HepG2 (cell line): Measurements from ENCODE around the gene EPHX1. TPM values are rescaled to one million over a fixed set of nuclear protein-coding genes. Genes with fewer than 3 reads are reported as not detected.

ENCODE experiments used
- ARID3A ChIP-seq: IDR thresholded peaks from 2 replicates; pipeline ENCODE4 v1.6.1; 2012; ENCODE audit warnings: low read depth, low read length, improper control_type of control experiment
- FOXO1 ChIP-seq: sonication (generic); formaldehyde crosslinking; IDR thresholded peaks from 2 replicates; pipeline ENCODE4 v1.4.0; 2020; ENCODE audit warnings: missing genetic modification reagents
- KLF11 ChIP-seq: IDR thresholded peaks from 2 replicates; pipeline ENCODE4 v1.6.1; 2016; ENCODE audit warnings: missing compliant biosample characterization
- NCOR1 ChIP-seq: fragments of 200-600 bp; sonication (generic); IDR thresholded peaks from 2 replicates; pipeline ENCODE4 v1.7.0; 2017; ENCODE audit warnings: antibody characterized with exemption, low read length, borderline replicate concordance
- SOX6 ChIP-seq, 2 experiments: fragments of 450-650 bp in 1 of 2; sonication (generic) in 1 of 2; formaldehyde crosslinking in 1 of 2; IDR thresholded peaks; 2 replicates each; pipeline versions ENCODE4 v1.4.0 to v1.6.1; 2017 to 2020; ENCODE audit warnings: antibody characterized with exemption in 1 of 2, mild to moderate bottlenecking in 1 of 2, missing genetic modification reagents in 1 of 2
- TFE3 ChIP-seq: IDR thresholded peaks from 2 replicates; pipeline ENCODE4 v1.6.1; 2016
- U2AF2 ChIP-seq: fragments of 200-400 bp; formaldehyde crosslinking; IDR thresholded peaks from 2 replicates; pipeline ENCODE4 v1.6.1; 2017; ENCODE audit warnings: low read depth, mild to moderate bottlenecking, low read length
- ZMAT5 ChIP-seq: sonication (generic); formaldehyde crosslinking; IDR thresholded peaks from 2 replicates; pipeline ENCODE4 v1.5.0; 2020; ENCODE audit warnings: mild to moderate bottlenecking, low read depth, missing genetic modification reagents, borderline replicate concordance
- ZNF503 ChIP-seq: sonication (generic); formaldehyde crosslinking; IDR thresholded peaks from 2 replicates; pipeline ENCODE4 v1.4.0; 2020; ENCODE audit warnings: missing genetic modification reagents
- ZNF639 ChIP-seq: conservative IDR thresholded peaks from 2 replicates; pipeline ENCODE4 v1.6.1; 2018; ENCODE audit warnings: missing genetic modification reagents
- ZNF709 ChIP-seq: sonication (generic); formaldehyde crosslinking; IDR thresholded peaks from 2 replicates; pipeline ENCODE4 v1.5.0; 2020; ENCODE audit warnings: mild to moderate bottlenecking, missing genetic modification reagents
- ZNF839 ChIP-seq: sonication (generic); formaldehyde crosslinking; IDR thresholded peaks from 2 replicates; pipeline ENCODE4 v1.4.0; 2020; ENCODE audit warnings: missing genetic modification reagents, mild to moderate bottlenecking, borderline replicate concordance
- polyA plus RNA-seq, 8 experiments: library from polyadenylated mRNA; depleted of rRNA in 3 of 8; stranded (reverse) in 7 of 8; unstranded in 1 of 8; fragments of >200 nt; fragmentation: Illumina TruSeq in 4 of 8; extraction: Trizol in 4 of 8; gene quantifications; 2 replicates each; pipeline versions ENCODE4 v1.2.1 to v1.2.3, GENCODE V29; 2011 to 2016; ENCODE audit warnings: low read depth in 4 of 8, missing spikeins in 1 of 8, mixed read lengths in 1 of 8; ENCODE audit not compliant: insufficient read depth in 1 of 8
- total RNA-seq, 5 experiments: library from RNA; depleted of rRNA; stranded (reverse); fragments of >200 nt; fragmentation: Illumina TruSeq; extraction: Trizol; gene quantifications; 2 replicates each; pipeline ENCODE4 v1.2.3, GENCODE V29; 2016; ENCODE audit warnings: low read depth in 1 of 5
- TF ChIP-seq, protein P1 (sequence below): sonication (generic); formaldehyde crosslinking; IDR thresholded peaks from 2 replicates; pipeline ENCODE4 v1.8.1; 2023; ENCODE audit warnings: mild to moderate bottlenecking, missing genetic modification reagents, borderline replicate concordance
- TF ChIP-seq, protein P2 (sequence below): sonication (generic); formaldehyde crosslinking; IDR thresholded peaks from 2 replicates; pipeline ENCODE4; 2020; ENCODE audit warnings: missing genetic modification reagents, mild to moderate bottlenecking, borderline replicate concordance
- TF ChIP-seq, protein P3 (sequence below): fragments of 450-650 bp; IDR thresholded peaks from 2 replicates; pipeline ENCODE4 v1.6.1; 2017

The EPHX1 gene
- total and polyA plus RNA-seq, 2 of the 13 experiments (the other 11 are each of a cell fraction or from before 2014, with no cell fraction given): 27.7 to 36.5 TPM

DNA sequence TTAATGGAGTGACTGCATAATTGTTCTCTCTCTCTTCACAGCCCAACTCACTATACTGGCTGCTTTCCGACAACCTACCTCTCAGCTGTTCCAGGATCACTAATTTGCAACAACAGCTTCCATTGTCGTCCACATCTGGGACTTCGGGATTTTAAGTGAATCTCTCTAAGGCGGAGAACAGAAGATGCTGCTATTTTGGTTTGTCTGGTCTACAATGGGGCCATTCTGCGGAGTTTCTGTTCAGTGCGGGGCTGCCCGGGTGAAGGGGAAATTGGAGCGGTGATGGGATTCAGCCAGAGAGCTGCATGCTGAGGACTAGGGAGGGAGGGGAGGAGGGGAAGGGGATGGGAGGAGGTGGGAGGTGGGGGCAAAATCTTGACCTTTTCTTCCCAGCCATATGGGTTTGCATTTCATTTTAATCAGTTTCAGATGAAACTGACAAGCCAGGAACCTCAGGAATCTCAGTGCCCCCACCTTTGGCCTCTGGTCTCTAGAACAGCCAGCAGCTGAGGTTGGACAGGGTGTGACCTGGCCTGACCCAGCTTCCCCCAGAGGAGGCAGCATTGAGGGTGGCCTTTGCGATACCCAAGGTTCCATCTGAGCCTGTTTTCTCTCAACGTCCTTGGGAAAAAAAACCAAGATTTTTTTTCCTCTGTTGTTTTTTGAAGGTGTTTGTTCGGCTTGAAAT, 39.2 kb upstream of the EPHX1 start (continued):
- TF ChIP-seq ZMAT5 (CRISPR knock-in tag) (no peak), ARID3A (0 out of 2 replicates have a peak, but pooled peaks have one; percentile 13), ZNF503 (CRISPR knock-in tag) (no peak), ZNF639 (CRISPR knock-in tag) (no peak), U2AF2 (no peak), NCOR1 (no peak), FOXO1 (no peak), TFE3 (no peak), ZNF709 (CRISPR knock-in tag) (no peak), KLF11 (CRISPR knock-in tag) (no peak), ZNF839 (no peak), SOX6 (IDR thresholded peaks at IDR 0.05) (no peak), SOX6 (CRISPR knock-in tag; IDR thresholded peaks at IDR 0.05) (no peak)
- TF ChIP-seq, protein P1, sequence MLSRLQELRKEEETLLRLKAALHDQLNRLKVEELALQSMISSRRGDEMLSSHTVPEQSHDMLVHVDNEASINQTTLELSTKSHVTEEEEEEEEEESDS: no peak
- TF ChIP-seq, protein P2, sequence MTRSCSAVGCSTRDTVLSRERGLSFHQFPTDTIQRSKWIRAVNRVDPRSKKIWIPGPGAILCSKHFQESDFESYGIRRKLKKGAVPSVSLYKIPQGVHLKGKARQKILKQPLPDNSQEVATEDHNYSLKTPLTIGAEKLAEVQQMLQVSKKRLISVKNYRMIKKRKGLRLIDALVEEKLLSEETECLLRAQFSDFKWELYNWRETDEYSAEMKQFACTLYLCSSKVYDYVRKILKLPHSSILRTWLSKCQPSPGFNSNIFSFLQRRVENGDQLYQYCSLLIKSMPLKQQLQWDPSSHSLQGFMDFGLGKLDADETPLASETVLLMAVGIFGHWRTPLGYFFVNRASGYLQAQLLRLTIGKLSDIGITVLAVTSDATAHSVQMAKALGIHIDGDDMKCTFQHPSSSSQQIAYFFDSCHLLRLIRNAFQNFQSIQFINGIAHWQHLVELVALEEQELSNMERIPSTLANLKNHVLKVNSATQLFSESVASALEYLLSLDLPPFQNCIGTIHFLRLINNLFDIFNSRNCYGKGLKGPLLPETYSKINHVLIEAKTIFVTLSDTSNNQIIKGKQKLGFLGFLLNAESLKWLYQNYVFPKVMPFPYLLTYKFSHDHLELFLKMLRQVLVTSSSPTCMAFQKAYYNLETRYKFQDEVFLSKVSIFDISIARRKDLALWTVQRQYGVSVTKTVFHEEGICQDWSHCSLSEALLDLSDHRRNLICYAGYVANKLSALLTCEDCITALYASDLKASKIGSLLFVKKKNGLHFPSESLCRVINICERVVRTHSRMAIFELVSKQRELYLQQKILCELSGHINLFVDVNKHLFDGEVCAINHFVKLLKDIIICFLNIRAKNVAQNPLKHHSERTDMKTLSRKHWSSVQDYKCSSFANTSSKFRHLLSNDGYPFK (CRISPR knock-in tag): no peak
- TF ChIP-seq, protein P3, sequence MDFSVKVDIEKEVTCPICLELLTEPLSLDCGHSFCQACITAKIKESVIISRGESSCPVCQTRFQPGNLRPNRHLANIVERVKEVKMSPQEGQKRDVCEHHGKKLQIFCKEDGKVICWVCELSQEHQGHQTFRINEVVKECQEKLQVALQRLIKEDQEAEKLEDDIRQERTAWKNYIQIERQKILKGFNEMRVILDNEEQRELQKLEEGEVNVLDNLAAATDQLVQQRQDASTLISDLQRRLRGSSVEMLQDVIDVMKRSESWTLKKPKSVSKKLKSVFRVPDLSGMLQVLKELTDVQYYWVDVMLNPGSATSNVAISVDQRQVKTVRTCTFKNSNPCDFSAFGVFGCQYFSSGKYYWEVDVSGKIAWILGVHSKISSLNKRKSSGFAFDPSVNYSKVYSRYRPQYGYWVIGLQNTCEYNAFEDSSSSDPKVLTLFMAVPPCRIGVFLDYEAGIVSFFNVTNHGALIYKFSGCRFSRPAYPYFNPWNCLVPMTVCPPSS: no peak
